ENCODE data around the gene SORCS1. TPM values are rescaled to one million over a fixed set of nuclear protein-coding genes. Genes with fewer than 3 reads are reported as not detected.

The SORCS1 gene
- total RNA-seq, 2 donors from 2014 or later = not detected

DNA sequence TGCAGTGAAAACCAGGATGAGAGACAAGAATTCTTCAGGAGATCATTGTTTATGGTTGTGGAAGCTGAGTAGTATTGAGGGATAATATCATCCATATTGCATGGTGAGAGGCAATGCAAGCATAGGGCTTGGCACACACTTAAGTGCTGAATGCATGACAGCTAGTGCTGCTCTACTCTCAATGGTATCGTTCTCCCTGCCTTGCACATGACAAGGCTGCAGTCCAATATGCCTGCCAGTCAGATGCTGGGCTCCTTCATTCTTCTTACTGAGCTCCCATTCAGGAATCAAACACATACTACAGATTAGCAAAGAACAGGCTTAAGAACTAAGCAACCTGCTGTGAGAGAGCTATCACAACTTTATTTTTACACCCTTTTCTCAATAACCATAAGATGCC, 72.2 kb downstream of the SORCS1 start:
- H3K27ac Mint-ChIP-seq = no peak overlapping the region
- DNase-seq (no peak), ATAC-seq (no peak)
- H3K27me3 Mint-ChIP-seq = no peaks in the 10 kb centered on the region
- no peaks in the 10 kb centered on the region for H3K36me3 Mint-ChIP-seq (ENCODE audit: low read depth)
- H3K9me3 ChIP-seq (ENCODE audit: control insufficient read depth, low read length, poor library complexity, severe bottlenecking) = peaks cover 3% of the 10 kb centered on the region
- no peaks in the 10 kb centered on the region for H3K4me1 Mint-ChIP-seq
- no peak overlapping the region for H3K4me3 Mint-ChIP-seq

DNA sequence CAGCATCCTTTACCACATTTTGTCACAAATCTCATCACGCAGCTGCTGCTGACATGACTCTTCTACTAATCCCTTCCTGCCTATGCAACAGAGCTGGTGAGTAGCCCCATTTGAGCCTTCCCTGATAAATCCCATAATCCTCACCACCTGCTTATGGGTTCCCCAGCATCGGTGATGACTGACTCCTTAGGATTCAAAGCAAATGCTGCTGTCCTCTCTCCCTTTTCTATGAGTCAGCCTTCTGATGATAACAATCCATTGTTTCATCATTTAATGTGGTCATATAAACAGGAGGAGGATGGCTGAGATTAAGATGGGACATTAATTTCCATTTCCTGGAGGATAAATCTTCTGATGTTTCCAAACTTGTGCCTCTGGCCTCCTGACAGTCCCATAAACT, 73.4 kb downstream of the SORCS1 start:
- Mint-ChIP-seq H3K4me1 (no peaks in the 10 kb centered on the region), H3K4me3 (no peak overlapping the region), H3K27ac (no peak overlapping the region), H3K36me3 (ENCODE audit: low read depth) (no peaks in the 10 kb centered on the region), H3K27me3 (no peaks in the 10 kb centered on the region)
- ATAC-seq = no peak
- DNase-seq = no peak
- peaks cover 3% of the 10 kb centered on the region for H3K9me3 ChIP-seq (ENCODE audit: control insufficient read depth, low read length, poor library complexity, severe bottlenecking)

DNA sequence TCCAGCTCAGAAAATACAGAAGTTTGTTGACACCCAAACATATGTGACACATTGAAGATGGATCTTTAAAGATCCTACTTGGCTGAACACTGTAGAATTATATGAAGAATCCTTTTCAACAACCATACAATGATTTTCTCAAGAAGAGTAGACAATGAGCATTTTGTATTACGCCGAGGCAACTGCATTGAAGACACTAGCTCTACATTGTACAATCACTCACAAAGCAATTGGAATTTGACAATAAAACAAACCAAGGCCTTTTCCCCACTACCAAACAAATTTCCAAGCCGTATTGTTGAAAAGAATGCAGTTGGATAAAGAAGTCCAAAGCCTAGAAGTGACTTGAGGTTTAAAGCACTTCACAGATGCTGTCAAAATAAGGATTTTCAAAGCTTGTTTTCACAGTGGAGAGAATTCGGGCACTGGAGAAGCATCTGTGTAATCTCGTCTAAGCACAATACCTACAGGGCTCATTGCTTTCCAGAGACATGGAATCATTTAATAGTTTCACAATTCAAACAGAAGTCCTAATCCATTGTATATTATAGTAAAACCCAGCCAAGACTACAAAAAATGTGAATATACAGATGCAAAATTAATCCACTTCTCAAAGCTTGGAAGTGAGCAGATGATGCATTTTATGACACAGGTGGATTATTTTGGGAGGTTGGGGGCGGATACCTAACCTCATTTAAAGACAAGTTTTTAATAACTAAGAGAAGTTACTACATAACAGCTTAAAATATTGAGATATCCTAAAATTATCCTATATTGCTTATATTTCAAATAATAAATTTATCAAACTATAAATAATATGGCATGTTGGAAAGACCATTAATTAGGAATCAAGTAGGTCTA, 78.6 kb downstream of the SORCS1 start:
- Mint-ChIP-seq H3K4me1 (no peaks in the 10 kb centered on the region), H3K27me3 (no peaks in the 10 kb centered on the region), H3K27ac (no peak overlapping the region), H3K4me3 (no peak overlapping the region), H3K36me3 (ENCODE audit: low read depth) (no peaks in the 10 kb centered on the region)
- H3K9me3 ChIP-seq (ENCODE audit: control insufficient read depth, low read length, poor library complexity, severe bottlenecking) = peaks cover 5% of the 10 kb centered on the region
- DNase-seq (no peak), ATAC-seq (no peak)

DNA sequence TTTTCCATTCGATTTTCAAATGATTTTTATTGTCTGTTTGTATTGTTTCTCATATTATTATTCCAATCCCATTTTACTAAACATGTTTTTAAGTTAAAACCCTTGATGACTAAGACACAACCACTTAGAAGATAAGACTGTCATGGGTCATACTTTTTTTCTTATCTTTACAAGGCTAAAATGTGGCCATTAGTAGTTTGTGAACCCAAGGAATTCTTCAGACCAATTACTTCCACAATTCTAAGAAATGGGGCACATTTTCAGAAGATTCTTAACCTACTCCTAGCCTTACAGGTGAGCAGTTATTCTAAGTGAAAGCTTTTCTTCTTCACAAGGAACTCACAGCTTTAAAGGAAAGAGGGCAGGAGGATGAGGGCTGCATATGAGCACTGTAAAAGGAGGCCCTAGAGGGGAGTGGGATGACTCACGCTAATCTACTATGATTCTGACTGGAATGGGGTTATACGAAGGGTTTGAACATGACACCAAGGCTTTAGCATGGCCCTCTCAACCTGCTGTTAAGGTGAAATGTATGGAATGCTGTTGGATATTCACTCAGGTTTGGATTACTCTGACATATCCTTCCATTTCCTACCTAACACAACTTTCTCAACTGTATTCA, 81.0 kb downstream of the SORCS1 start:
- Mint-ChIP-seq H3K27ac (no peak overlapping the region), H3K27me3 (no peaks in the 10 kb centered on the region), H3K4me3 (no peak overlapping the region), H3K36me3 (ENCODE audit: low read depth) (no peaks in the 10 kb centered on the region), H3K4me1 (no peaks in the 10 kb centered on the region)
- peaks cover 2% of the 10 kb centered on the region for H3K9me3 ChIP-seq (ENCODE audit: control insufficient read depth, low read length, poor library complexity, severe bottlenecking)
- no peak for ATAC-seq
- DNase-seq = no peak

DNA sequence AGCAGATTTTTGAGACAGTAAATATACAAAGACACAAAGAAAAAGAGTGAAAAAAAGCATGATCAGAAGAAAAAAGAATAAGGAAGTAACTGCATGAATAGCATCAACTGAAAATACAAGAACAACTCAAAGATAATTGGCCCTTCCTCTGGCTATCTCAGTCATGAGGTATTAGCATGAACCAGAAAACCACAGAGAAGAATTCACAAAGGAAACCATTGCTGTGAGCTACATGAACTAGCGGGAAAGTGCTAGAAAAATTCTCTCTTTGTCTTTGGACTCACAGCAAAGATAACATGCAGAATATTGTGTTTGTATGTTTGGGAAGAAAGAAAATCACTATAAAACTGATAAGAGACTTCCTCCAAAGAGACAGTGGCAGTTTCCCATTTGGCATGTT, 82.9 kb downstream of the SORCS1 start:
- no peaks in the 10 kb centered on the region for H3K36me3 Mint-ChIP-seq (ENCODE audit: low read depth)
- DNase-seq (no peak), ATAC-seq (no peak)
- H3K27ac Mint-ChIP-seq = no peak overlapping the region
- no peak overlapping the region for H3K4me3 Mint-ChIP-seq
- H3K27me3 Mint-ChIP-seq = no peaks in the 10 kb centered on the region
- no peaks in the 10 kb centered on the region for H3K4me1 Mint-ChIP-seq
- H3K9me3 ChIP-seq (ENCODE audit: control insufficient read depth, low read length, poor library complexity, severe bottlenecking) = peaks cover 2% of the 10 kb centered on the region

DNA sequence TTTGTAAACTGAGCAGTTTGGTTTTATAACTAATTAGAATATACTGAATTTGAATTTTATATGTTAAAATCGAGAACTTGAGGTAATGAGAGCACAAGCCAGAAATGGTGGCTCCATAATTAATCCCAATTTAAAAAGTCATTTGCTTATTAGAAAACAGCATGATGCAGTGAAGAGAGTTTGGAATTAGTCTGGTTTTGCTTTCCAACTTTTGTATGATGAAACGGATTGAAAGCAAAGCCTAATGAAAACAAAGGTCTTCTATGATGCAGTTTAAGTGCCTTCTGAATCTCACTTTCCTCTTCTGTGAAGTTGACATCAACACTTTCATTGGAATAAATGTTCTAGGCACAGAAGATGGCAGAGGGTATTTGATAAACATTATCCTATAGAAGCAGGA, 89.4 kb downstream of the SORCS1 start:
- H3K4me3 Mint-ChIP-seq = no peak overlapping the region
- DNase-seq (no peak), ATAC-seq (no peak)
- H3K4me1 Mint-ChIP-seq = no peaks in the 10 kb centered on the region
- no peaks in the 10 kb centered on the region for H3K27me3 Mint-ChIP-seq
- H3K9me3 ChIP-seq (ENCODE audit: control insufficient read depth, low read length, poor library complexity, severe bottlenecking) = no peaks in the 10 kb centered on the region
- no peak overlapping the region for H3K27ac Mint-ChIP-seq
- no peaks in the 10 kb centered on the region for H3K36me3 Mint-ChIP-seq (ENCODE audit: low read depth)

DNA sequence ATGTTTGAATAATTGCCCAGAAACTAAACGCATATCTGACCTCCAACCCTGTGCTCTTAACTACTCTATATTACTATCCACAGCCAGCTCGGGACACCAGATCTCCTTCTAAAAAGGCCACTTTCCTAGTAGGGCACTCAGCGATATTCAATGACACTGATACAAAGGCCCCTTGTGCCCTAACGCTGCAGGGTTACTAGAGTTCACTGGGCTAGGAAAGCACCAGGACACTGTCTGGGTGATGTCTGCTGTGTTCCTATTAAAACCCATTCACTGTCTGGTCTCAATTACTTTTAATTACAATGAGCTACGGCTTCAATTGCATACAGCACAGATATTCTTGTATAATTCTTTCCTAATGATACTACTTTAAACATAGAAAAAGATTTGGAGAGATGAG, 91.7 kb downstream of the SORCS1 start:
- Mint-ChIP-seq H3K36me3 (ENCODE audit: low read depth) (no peaks in the 10 kb centered on the region), H3K27me3 (no peaks in the 10 kb centered on the region)

DNA sequence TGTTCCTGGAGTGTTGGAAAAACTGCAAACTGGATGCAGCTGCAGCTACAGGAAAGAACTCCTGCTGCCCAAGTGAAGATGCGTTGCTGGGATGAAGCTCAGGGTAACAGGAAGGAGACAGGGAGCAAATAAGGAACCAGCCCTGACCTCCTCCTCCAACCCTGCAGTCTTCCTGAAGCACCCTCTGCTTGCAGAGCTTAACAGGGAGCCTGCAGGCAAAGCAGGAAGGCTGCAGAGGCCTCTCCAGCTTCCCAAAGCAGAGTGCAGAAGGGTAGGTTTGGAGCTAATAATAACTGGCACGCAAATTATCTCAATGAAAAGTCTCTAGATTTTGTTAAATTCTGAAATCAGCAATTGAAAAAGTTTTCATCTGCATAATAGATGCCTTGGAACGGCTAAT, 92.5 kb downstream of the SORCS1 start:
- Mint-ChIP-seq H3K4me1 (no peaks in the 10 kb centered on the region), H3K36me3 (ENCODE audit: low read depth) (no peaks in the 10 kb centered on the region), H3K27me3 (no peaks in the 10 kb centered on the region), H3K27ac (no peak overlapping the region), H3K4me3 (no peak overlapping the region)
- ATAC-seq = no peak
- DNase-seq = no peak
- H3K9me3 ChIP-seq (ENCODE audit: control insufficient read depth, low read length, poor library complexity, severe bottlenecking) = no peaks in the 10 kb centered on the region

More for the DNA sequence above, 91.7 kb downstream of the SORCS1 start:
- no peak overlapping the region for H3K27ac Mint-ChIP-seq
- H3K4me1 Mint-ChIP-seq = no peaks in the 10 kb centered on the region
- H3K9me3 ChIP-seq (ENCODE audit: control insufficient read depth, low read length, poor library complexity, severe bottlenecking) = no peaks in the 10 kb centered on the region
- ATAC-seq = no peak
- no peak overlapping the region for H3K4me3 Mint-ChIP-seq
- no peak for DNase-seq

DNA sequence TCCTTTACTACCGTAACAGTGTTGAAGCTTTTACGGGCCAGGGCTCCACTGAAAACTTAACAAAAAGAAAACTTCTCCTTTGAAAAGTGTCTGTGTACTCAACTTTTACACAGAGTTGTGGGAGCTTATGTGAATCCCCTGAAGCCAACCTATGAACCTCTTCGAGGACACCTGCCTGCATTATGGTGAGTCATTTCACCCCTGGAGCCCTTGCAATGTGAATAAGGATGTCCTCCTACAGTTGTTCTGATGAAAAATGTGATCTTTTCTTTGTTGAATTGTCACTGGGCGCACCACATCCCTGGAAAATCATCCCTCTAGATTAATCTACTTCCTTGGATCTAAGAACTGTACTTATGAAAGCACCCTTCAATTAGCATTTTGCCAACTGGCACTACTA, 93.2 kb downstream of the SORCS1 start:
- no peaks in the 10 kb centered on the region for H3K36me3 Mint-ChIP-seq (ENCODE audit: low read depth)

DNA sequence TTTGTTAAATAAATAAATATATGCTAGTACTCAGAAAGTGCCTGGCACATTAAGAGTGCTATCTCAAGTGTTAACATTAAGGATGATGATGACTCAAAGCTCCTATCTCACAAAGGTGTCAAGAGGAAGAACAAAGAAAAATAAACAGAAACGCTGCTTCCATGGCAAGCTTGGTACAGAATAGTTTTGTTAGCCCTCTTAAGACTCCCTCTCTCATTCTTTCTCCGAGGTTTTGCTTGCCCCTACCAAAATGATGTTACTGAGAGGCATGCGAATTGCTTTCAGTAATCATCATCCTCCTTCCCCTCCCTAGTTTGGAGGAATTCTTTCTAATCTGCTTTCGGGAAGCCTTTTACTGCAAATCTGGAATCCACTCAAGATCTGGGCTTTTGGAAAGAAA, 96.7 kb downstream of the SORCS1 start:
- no peaks in the 10 kb centered on the region for H3K27me3 Mint-ChIP-seq
- ATAC-seq (no peak), DNase-seq (no peak)
- H3K36me3 Mint-ChIP-seq (ENCODE audit: low read depth) = no peaks in the 10 kb centered on the region
- no peaks in the 10 kb centered on the region for H3K4me1 Mint-ChIP-seq
- no peaks in the 10 kb centered on the region for H3K9me3 ChIP-seq (ENCODE audit: control insufficient read depth, low read length, poor library complexity, severe bottlenecking)
- H3K27ac Mint-ChIP-seq = no peak overlapping the region
- H3K4me3 Mint-ChIP-seq = no peak overlapping the region

More for the DNA sequence above, 93.2 kb downstream of the SORCS1 start:
- no peak overlapping the region for H3K27ac Mint-ChIP-seq
- H3K4me1 Mint-ChIP-seq = no peaks in the 10 kb centered on the region
- H3K27me3 Mint-ChIP-seq = no peaks in the 10 kb centered on the region
- no peak overlapping the region for H3K4me3 Mint-ChIP-seq
- H3K9me3 ChIP-seq (ENCODE audit: control insufficient read depth, low read length, poor library complexity, severe bottlenecking) = no peaks in the 10 kb centered on the region
- DNase-seq (no peak), ATAC-seq (no peak)

DNA sequence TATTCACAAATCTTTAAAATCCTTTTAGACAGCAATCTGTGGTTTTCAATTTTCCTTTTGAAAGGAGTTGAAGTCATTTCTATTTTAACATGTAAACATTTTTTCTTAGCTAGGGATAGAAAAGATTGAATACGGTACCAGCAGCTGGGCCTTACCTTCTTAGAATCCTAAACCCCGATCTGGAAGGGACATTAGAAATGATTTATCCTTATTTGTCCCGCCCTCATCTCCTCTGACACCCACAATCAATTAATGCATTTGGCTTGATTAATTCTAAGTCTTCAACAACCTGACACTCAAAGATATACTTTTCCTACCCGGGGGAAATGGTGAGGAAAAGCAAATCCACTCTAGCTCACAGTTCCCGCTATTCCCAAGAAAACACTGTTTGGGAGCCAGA, 100.4 kb downstream of the SORCS1 start:
- no peaks in the 10 kb centered on the region for H3K9me3 ChIP-seq (ENCODE audit: control insufficient read depth, low read length, poor library complexity, severe bottlenecking)
- no peak overlapping the region for H3K4me3 Mint-ChIP-seq
- H3K36me3 Mint-ChIP-seq (ENCODE audit: low read depth) = no peaks in the 10 kb centered on the region
- no peak for ATAC-seq
- DNase-seq = no peak
- no peaks in the 10 kb centered on the region for H3K4me1 Mint-ChIP-seq
- no peak overlapping the region for H3K27ac Mint-ChIP-seq
- H3K27me3 Mint-ChIP-seq = no peaks in the 10 kb centered on the region

DNA sequence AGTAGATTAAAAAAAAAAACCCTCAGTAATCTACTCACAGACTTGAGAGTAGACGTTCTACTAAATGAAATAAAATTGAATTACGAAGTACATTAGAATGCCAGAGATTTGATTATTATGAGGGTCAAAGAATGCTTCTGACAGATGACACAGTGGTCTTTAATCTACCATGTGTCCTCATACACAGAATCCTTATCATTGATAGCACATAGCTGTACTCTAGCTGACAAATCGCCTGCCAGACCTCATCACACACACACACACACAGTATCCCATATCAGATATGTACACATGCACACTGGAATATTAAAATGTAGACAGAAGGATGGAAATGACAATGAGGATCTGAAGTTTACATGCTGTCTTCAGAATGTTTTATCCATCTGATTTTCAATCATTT, 104.6 kb downstream of the SORCS1 start:
- no peak for DNase-seq

DNA sequence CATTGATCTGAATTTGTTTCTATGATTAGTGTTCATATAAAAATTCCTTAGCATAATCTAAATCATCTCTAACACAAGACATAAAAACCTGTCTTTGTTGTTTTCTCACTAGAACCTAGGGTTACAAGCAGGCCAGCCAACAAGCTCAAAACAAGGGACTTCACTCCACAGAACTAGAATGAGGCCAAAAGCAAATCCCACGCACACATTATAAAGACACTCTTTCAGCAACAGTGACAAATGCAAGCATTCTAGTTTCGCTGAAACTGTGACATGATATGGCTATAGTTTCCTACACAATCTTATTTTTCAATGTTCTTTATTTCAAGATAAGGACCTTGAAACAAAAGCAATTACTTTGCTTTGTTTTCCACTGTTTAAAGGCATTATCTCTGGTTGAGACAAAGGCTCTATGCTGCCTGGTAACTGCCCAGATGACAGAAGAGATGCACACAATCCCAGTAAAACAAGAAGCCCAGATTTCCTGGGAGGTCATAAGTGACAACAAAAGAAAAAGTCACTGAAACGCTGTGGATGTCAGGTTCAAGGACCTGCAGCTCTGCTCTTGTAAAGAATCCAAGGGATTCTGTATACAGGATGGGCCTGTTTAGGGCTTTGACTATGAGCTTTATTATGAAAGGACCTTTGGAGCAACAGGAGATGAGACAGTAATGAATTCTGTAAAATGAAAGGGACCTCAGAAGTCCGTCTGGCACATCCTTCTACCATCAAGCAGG, 105.3 kb downstream of the SORCS1 start:
- Mint-ChIP-seq H3K36me3 (ENCODE audit: low read depth) (no peaks in the 10 kb centered on the region), H3K4me3 (no peak overlapping the region), H3K4me1 (no peaks in the 10 kb centered on the region), H3K27me3 (no peaks in the 10 kb centered on the region), H3K27ac (no peak overlapping the region)
- ATAC-seq = no peak
- no peak for DNase-seq
- no peaks in the 10 kb centered on the region for H3K9me3 ChIP-seq (ENCODE audit: control insufficient read depth, low read length, poor library complexity, severe bottlenecking)

More for the DNA sequence above, 104.6 kb downstream of the SORCS1 start:
- no peak overlapping the region for H3K4me3 Mint-ChIP-seq
- no peak for ATAC-seq
- H3K36me3 Mint-ChIP-seq (ENCODE audit: low read depth) = no peaks in the 10 kb centered on the region
- no peaks in the 10 kb centered on the region for H3K27me3 Mint-ChIP-seq
- no peak overlapping the region for H3K27ac Mint-ChIP-seq
- no peaks in the 10 kb centered on the region for H3K9me3 ChIP-seq (ENCODE audit: control insufficient read depth, low read length, poor library complexity, severe bottlenecking)
- no peaks in the 10 kb centered on the region for H3K4me1 Mint-ChIP-seq
